Neural crest cell (in vitro differentiated cells): ENCODE results near the gene FOXC1. TPM values are rescaled to one million over a fixed set of nuclear protein-coding genes. Genes with fewer than 3 reads are reported as not detected.

Experiments used
- DNase-seq: peaks from one replicate; pipeline ENCODE4 v3.0.0; 2021; ENCODE audit warnings: low read depth, mixed read lengths, low spot score
- H3K27ac Mint-ChIP-seq: one replicate; pipeline ENCODE4 v1.8.0; 2021; ENCODE audit warnings: mild to moderate bottlenecking, mixed read lengths; ENCODE audit not compliant: unreplicated experiment
- H3K27me3 Mint-ChIP-seq: 2 replicates; pipeline ENCODE4 v1.8.0; 2021; ENCODE audit warnings: low read depth, mild to moderate bottlenecking, mixed read lengths
- H3K36me3 Mint-ChIP-seq: 2 replicates; pipeline ENCODE4 v1.8.0; 2021; ENCODE audit warnings: low read depth, mild to moderate bottlenecking, mixed read lengths
- H3K4me1 Mint-ChIP-seq: 2 replicates; pipeline ENCODE4 v1.8.0; 2021; ENCODE audit warnings: mixed read lengths
- H3K4me3 Mint-ChIP-seq: one replicate; pipeline ENCODE4 v1.8.0; 2021; ENCODE audit warnings: mild to moderate bottlenecking, mixed read lengths
- H3K9me3 Mint-ChIP-seq: 2 replicates; pipeline ENCODE4 v1.8.0; 2021; ENCODE audit warnings: mixed read lengths
- total RNA-seq: library from RNA; stranded (reverse); gene quantifications from 2 replicates; pipeline ENCODE4 v1.2.1, GENCODE V29; 2021
- TF ChIP-seq, protein P1 (sequence below): fragments of 200-600 bp; sonication (generic); conservative IDR thresholded peaks from 2 replicates; pipeline ENCODE4 v1.5.0; 2021; ENCODE audit warnings: antibody characterized with exemption, mild to moderate bottlenecking

The FOXC1 gene
- total RNA-seq, 1 donor from 2014 or later, result 1.7 TPM

DNA sequence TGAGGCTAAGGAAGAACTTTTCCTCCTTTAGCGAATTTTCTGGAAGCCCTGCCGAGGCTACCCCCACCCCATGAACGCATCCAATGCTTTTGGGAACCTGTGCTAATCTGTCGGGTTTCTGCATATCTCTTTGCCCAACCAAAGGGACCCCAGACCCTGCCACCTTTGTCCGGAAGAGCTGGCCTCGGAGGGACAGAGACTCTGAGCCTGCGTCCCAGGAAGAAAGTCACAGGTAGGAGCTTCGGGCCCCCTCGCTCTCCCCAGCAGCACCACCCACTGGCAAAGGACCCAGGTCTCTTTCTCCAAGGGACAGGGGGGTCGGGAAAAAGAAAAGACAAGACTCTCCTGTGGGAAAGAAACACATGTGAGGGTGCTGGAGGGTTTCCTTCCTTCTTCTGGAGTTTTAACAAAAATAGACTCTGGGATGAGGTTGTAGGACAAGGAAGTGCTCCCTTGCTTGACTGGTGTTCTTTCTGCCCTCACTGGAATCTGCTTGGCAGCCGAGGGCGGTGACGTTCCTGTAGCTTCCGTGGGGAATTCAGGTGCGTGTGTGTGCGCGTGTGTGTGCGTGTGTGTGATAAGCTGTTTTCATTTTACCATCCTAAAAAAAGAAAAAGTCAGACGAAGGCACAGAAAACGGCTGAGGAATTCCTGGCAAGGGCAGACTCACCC lies 16.3 kb upstream of the FOXC1 start:
- Mint-ChIP-seq H3K9me3 (no peaks in the 10 kb centered on the region), H3K4me1 (peaks cover 19% of the 10 kb centered on the region), H3K27me3 (peaks cover 30% of the 10 kb centered on the region), H3K4me3 (no peak overlapping the region), H3K27ac (no peak overlapping the region), H3K36me3 (no peaks in the 10 kb centered on the region)
- DNase-seq, result no peak
- TF ChIP-seq, protein P1, sequence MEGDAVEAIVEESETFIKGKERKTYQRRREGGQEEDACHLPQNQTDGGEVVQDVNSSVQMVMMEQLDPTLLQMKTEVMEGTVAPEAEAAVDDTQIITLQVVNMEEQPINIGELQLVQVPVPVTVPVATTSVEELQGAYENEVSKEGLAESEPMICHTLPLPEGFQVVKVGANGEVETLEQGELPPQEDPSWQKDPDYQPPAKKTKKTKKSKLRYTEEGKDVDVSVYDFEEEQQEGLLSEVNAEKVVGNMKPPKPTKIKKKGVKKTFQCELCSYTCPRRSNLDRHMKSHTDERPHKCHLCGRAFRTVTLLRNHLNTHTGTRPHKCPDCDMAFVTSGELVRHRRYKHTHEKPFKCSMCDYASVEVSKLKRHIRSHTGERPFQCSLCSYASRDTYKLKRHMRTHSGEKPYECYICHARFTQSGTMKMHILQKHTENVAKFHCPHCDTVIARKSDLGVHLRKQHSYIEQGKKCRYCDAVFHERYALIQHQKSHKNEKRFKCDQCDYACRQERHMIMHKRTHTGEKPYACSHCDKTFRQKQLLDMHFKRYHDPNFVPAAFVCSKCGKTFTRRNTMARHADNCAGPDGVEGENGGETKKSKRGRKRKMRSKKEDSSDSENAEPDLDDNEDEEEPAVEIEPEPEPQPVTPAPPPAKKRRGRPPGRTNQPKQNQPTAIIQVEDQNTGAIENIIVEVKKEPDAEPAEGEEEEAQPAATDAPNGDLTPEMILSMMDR, result no peak

DNA sequence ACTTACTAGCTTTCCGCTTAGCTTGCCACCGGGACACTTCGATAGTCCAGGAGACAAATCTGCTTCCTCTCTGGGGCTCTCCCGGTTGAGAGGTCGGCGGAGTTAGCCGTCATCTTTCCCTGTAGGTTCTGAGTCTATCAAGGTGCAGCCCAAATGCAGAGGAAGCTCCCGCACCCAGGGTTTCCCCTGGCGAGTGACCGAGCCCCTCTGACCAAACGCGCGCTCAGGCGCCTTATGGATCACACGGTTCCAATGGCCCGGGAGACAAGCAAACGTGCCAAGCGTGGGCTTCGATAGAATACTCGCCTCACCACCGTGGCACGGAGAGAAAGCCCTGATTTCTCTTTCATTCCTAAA lies 15.8 kb upstream of the FOXC1 start:
- Mint-ChIP-seq H3K36me3 (no peaks in the 10 kb centered on the region), H3K4me3 (no peak overlapping the region), H3K4me1 (peaks cover 19% of the 10 kb centered on the region), H3K9me3 (no peaks in the 10 kb centered on the region), H3K27ac (no peak overlapping the region), H3K27me3 (peaks cover 32% of the 10 kb centered on the region)
- TF ChIP-seq, protein P1, result no peak
- DNase-seq, result no peak

DNA sequence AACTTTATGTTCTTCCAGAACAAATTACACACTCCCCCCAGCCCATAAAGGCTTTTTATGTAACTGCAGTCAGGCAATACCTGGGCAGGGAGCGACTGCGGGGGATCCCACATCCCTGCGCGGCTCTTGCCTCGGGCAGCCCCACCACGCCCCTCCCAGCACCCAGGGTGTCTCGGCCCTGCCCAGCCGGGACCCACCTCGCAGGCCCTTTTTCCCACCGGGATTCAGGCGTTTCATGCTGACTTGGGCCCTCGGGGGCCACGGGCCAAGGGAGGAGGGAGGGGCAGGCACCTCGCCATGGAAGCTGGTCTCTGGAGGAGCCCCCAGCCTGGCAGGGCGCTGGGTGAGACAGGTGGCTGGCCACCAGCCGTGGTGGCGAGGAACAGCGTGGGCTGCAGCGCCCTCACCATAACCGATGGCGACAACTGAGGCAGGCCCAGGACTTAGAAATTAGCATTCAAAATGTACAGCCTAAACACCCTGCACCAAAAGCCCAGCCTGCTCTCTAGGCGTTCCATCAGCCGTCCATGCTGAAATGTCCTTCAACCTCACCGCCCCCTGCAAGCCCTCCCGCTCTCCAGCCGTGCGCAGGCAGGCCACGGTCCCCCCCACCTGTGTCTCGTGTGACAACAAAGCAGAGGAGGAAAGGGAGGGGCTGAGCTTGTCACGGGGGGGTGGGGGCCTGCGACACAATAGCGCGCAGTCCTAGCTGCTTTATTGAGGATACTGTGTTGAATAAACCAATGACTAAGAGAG lies 15.1 kb upstream of the FOXC1 start:
- peaks cover 19% of the 10 kb centered on the region for H3K4me1 Mint-ChIP-seq
- H3K27ac Mint-ChIP-seq, result no peak overlapping the region
- no peaks in the 10 kb centered on the region for H3K9me3 Mint-ChIP-seq
- TF ChIP-seq, protein P1, result no peak
- DNase-seq, result no peak
- H3K36me3 Mint-ChIP-seq, result no peaks in the 10 kb centered on the region
- no peak overlapping the region for H3K4me3 Mint-ChIP-seq
- H3K27me3 Mint-ChIP-seq, result peaks cover 36% of the 10 kb centered on the region

DNA sequence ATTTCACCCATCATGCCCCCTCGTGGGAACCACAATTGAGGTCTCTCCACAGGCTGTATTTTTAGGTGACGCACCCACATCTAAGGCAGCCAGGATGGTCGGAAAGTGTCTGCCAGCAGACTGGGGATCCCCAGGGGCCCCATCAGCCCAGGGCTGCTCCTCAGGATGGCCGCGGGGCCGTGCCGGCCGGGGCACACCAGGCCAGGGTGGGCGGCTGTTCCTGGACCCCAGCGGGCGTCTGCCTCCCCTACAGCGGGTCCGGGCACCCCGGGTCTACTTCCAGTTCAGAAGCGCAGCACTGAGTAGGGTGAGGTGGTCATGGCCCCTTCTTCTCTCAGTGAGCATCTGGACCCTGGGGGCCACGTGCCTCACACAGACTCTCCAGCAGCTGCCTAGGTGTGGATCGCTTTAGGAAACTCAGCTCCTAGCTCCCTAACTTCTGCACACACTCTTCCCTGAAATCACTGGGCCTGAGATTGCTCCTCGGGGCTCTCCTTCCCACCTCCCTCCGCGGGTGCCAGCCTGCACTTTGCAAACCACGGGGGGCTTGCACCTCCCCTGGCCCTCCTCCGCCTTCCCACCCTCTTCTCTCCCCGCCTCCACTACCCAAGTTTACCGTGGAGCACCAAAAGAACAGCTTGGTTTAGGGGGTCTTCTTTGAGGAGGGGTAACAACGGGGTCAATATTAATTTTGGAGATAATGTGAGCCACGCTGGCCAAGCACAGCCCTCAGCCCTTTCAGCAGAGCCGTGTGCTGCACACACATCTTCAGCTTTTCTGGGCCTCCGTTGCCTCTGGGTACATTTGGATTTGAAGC lies 14.2 kb upstream of the FOXC1 start:
- no peak for DNase-seq
- Mint-ChIP-seq H3K27me3 (peaks cover 38% of the 10 kb centered on the region), H3K9me3 (no peaks in the 10 kb centered on the region), H3K4me3 (no peak overlapping the region), H3K27ac (no peak overlapping the region), H3K4me1 (peaks cover 19% of the 10 kb centered on the region), H3K36me3 (no peaks in the 10 kb centered on the region)
- TF ChIP-seq, protein P1, result no peak

DNA sequence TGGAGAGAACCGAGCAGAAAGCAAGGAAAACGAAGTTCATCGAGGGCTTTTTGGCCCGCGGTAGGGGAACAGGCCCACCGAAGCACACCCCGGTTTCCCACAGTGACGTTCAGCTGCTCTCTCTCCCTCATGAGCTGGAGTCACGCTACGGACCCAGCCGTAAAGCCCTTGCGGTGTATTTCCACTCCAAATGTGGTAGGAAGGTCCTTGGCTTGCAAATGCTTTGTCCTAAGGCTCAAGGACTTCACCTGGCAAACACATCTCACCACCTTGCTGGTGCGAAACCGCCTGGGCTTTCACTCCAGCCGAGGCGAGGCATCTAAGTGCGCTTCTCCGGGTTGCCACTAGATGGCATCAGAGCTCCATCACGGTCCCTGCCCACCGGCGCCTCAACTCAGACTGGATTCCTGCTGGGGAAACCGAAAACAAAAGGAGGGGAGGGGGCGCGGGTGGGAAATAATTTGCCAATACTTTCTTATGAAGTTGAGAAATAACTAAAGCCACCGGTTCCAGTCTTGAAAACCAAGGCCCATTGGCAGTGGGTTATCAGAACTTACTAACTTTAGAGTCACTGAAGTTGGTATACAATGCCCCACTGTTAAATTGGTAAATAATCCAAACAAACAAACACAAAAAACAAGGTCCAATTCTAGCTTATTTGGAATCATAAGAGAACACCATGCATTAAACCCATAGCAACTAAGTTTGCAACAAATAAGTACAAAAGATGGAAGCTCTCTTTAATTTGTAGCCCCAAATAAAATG lies 13.4 kb upstream of the FOXC1 start:
- H3K27ac Mint-ChIP-seq, result peak overlapping the region; percentile 77
- no peaks in the 10 kb centered on the region for H3K36me3 Mint-ChIP-seq
- TF ChIP-seq, protein P1, result peak; percentile 96
- H3K4me1 Mint-ChIP-seq, result peaks cover 19% of the 10 kb centered on the region
- DNase-seq, result peak; percentile 67
- no peaks in the 10 kb centered on the region for H3K9me3 Mint-ChIP-seq
- H3K27me3 Mint-ChIP-seq, result peaks cover 44% of the 10 kb centered on the region
- H3K4me3 Mint-ChIP-seq, result no peak overlapping the region
